ENCODE measurements around the gene ACAP2.

DNA sequence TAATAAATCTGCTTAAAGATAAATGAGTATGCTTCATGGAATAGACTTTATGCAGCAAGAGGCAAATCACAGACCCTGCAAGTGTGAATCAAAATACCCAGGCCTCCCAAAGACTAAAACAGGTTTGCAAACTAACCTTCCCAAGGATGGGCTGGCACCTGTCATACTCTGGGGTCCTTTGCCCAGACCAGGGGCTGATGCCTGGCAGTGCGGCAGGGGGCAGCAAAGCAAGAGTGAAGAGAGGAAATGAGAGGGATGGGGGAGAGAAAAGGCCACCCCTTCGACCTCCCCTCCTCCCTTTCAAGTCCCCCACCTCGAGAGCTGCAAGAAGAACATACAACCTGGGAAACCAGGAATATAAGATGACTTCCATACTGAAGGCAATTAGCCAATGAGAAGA, 203.7 kb downstream of the ACAP2 start:
- TF ChIP-seq BHLHE40 (IDR thresholded peaks at IDR 0.05; ENCODE audit: borderline replicate concordance) (no peak), TARDBP (IDR thresholded peaks at IDR 0.05) (no peak), SP1 (IDR thresholded peaks at IDR 0.05) (no peak), ELF4 (IDR thresholded peaks at IDR 0.05) (no peak)

Data from HEK293T (cell line).